Small intestine (tissue), 7 donors: ENCODE data around the gene CCDC137. TPM values are rescaled to one million over a fixed set of nuclear protein-coding genes. Genes with fewer than 3 reads are reported as not detected.

Experiments
- DNase-seq, 2 donors: peaks; one replicate each; pipeline versions ENCODE4 v3.0.0 to v3.0.0-alpha.2; 2013
- FAIRE-seq: peaks from 2 replicates; lab custom pipeline; 2012; peaks lifted over from hg19 to GRCh38; lab: Jason Lieb, UNC
- H3K27ac ChIP-seq, 3 donors: one replicate each; pipeline ENCODE4 v1.5.1; 2013; ENCODE audit warnings: low read length in 2 of 3, mild to moderate bottlenecking in 2 of 3, control low read depth in 1 of 3, inconsistent platforms in 1 of 3, low read depth in 1 of 3, moderate library complexity in 1 of 3
- H3K27me3 ChIP-seq, 3 donors: one replicate each; pipeline ENCODE4 v1.6.1; 2013; ENCODE audit warnings: low read length in 3 of 3, inconsistent platforms in 1 of 3; ENCODE audit not compliant: control insufficient read depth in 3 of 3, insufficient read depth in 3 of 3
- H3K36me3 ChIP-seq, 3 donors: one replicate each; pipeline ENCODE4 v1.6.1; 2013; ENCODE audit warnings: low read length in 3 of 3, inconsistent platforms in 1 of 3, low read depth in 1 of 3, mild to moderate bottlenecking in 1 of 3, moderate library complexity in 1 of 3; ENCODE audit not compliant: control insufficient read depth in 3 of 3, insufficient read depth in 2 of 3
- H3K4me1 ChIP-seq, 3 donors: one replicate each; pipeline ENCODE4 v1.6.1; 2013; ENCODE audit warnings: low read length in 2 of 3, inconsistent platforms in 1 of 3, low read depth in 1 of 3, mild to moderate bottlenecking in 1 of 3, moderate library complexity in 1 of 3; ENCODE audit not compliant: control insufficient read depth in 3 of 3, insufficient read depth in 2 of 3
- H3K4me3 ChIP-seq, 3 donors: one replicate each; pipeline ENCODE4 v1.5.1; 2013; ENCODE audit warnings: low read length in 3 of 3, control low read depth in 1 of 3, inconsistent platforms in 1 of 3, low read depth in 1 of 3, mild to moderate bottlenecking in 1 of 3, moderate library complexity in 1 of 3
- H3K9me3 ChIP-seq, 2 donors: one replicate each; pipeline ENCODE4 v1.6.1; 2013; ENCODE audit warnings: low read depth in 1 of 2, low read length in 1 of 2; ENCODE audit not compliant: control insufficient read depth in 2 of 2, insufficient read depth in 1 of 2
- WGBS, 3 donors: extraction: QIAGEN DNeasy Blood & Tissue Kit; methylation state at CpG; one replicate each; pipeline ENCODE4 v1.1.7; 2013; 5-methylcytosine and 5-hydroxymethylcytosine counted together
- polyA plus RNA-seq, 4 donors: library from polyadenylated mRNA; stranded (reverse) in 3 of 4; unstranded in 1 of 4; fragments of 200-250 nt in 3 of 4; fragments of 120-200 nt in 1 of 4; gene quantifications; one replicate each; pipeline versions ENCODE4 v1.2.1 to v1.2.3, GENCODE V29; 2013
- donor health status: healthy with polysubstance abuse.
- donor health status: control.
- donor health status: control.
- donor health status: Bipolar disorder and iron deficiency.
- donor health status: healthy.

Gene CCDC137
- polyA plus RNA-seq, 4 donors, result 18.1 to 89.2 (median 21.7) TPM

GRCh38 chr17:81710514-81711308 is 44.2 kb downstream of the CCDC137 start:
- peak overlapping the region; percentile 77 to 85 (median 84) for H3K27ac ChIP-seq
- peak; percentile 46 to 55 for DNase-seq
- 4 to 16% (median 8%) methylated on average over 29 of the region's 29 CpGs for WGBS, 3 donors
- peaks cover 6 to 54% (median 12%) of the 10 kb centered on the region in 3 donors for H3K36me3 ChIP-seq
- peaks cover 0 to 2% (median 0%) of the 10 kb centered on the region in 3 donors for H3K27me3 ChIP-seq
- peak overlapping the region; percentile 18 to 46 (median 26) for H3K4me3 ChIP-seq
- H3K9me3 ChIP-seq, result no peaks in the 10 kb centered on the region
- H3K4me1 ChIP-seq, result peaks cover 4 to 30% (median 5%) of the 10 kb centered on the region in 3 donors
- FAIRE-seq, result no peak

DNA sequence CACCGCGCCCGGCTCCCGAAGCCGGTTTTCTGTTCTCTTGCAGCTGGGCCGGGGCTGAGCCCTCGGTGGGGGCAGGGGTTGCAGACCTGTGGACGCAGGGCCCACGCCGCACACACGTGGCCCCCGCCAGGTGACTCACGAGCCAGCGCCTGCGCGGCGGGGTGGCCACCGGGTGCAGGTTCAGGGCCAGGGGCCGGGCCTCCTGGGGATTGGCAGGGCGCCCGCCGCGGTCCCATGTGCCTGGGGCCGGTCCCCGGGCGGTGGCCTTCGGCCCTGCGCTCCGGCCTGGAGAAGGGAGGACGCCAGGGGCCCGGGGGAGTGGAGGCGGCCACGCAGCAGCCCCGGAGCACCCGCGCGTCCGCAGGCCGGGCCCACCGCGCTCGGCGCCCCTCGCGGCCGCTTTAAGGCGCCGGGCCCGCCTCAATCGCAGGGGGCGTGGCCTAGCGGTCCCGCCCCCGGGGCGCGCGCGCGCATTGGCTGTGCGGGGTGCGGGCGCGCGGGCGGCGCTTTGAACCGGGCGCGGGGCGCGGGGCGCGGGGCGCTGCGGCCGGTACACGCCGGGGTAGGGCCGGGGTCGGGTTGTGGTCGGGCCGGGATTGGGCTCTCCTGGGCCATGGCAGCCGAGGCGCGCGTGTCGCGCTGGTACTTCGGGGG is 45.4 kb downstream of the CCDC137 start, which contains the start of gene SLC25A10:
SLC25A10 (plus strand) TSS at position 471 of the 654 bp plus-strand sequence; CDS start at position 614, 143 bp downstream.
- WGBS, 3 donors, result 0 to 1% (median 1%) methylated on average over 23 to 89 of the region's 89 CpGs
- H3K4me1 ChIP-seq, result peaks cover 4 to 30% (median 5%) of the 10 kb centered on the region in 3 donors
- H3K9me3 ChIP-seq, result no peaks in the 10 kb centered on the region
- H3K27ac ChIP-seq, result peak within 1 kb of the TSS; percentile 77 to 86 (median 84)
- peaks cover 0 to 2% (median 0%) of the 10 kb centered on the region in 3 donors for H3K27me3 ChIP-seq
- peak; percentile 93 to 95 for DNase-seq
- peak within 1 kb of the TSS; percentile 70 to 90 (median 74) for H3K4me3 ChIP-seq
- FAIRE-seq, result no peak
- peaks cover 3 to 54% (median 5%) of the 10 kb centered on the region in 3 donors for H3K36me3 ChIP-seq

- DNase-seq (peak in 1 of 2 donors; percentile 55), FAIRE-seq (no peak)
- peak overlapping the region; percentile 70 to 90 (median 74) for H3K4me3 ChIP-seq
- peaks cover 4 to 30% (median 5%) of the 10 kb centered on the region in 3 donors for H3K4me1 ChIP-seq
- WGBS, 3 donors, result 0 to 2% (median 1%) methylated on average over 28 to 41 of the region's 41 CpGs
- H3K27ac ChIP-seq, result peak overlapping the region; percentile 49 to 86 (median 68)
- peaks cover 0 to 2% (median 0%) of the 10 kb centered on the region in 3 donors for H3K27me3 ChIP-seq
- H3K9me3 ChIP-seq, result no peaks in the 10 kb centered on the region
- H3K36me3 ChIP-seq, result peaks cover 0 to 54% (median 0%) of the 10 kb centered on the region in 3 donors
These were observed 46.0 kb downstream of the CCDC137 start for GRCh38 chr17:81712468-81713003.

DNA sequence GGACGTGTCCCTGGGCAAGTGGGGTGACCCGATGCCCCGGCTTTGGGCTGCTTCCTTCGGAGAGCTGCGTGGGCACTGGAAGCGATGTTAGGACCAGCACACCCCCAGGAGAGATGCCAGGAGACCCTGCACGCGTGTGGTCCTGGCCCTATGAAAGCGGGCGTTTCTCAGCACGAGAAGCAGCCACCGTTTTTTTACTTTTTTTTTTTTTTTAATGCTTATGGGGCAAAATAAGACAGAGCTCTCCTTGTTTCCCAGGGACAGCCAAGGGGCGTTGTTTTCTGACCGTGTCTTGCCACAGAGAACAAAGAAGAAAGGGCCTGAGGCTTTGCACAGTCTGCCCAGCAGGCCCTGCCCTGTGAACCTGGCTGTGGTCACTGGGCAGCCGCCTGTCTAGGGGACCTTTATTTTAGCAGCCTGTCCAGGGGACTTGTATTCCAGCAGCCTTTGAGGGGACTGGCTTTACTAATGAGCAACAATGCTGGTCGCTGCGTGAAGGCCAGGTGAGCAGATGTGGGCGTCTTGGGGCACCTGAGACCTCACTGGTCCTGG is 46.5 kb downstream of the CCDC137 start:
- peak overlapping the region; percentile 70 to 90 (median 74) for H3K4me3 ChIP-seq
- peaks cover 0 to 2% (median 0%) of the 10 kb centered on the region in 3 donors for H3K27me3 ChIP-seq
- H3K4me1 ChIP-seq, result peaks cover 4 to 30% (median 5%) of the 10 kb centered on the region in 3 donors
- peak overlapping the region; percentile 49 to 86 (median 68) for H3K27ac ChIP-seq
- H3K9me3 ChIP-seq, result no peaks in the 10 kb centered on the region
- peak in 1 of 2 donors; percentile 52 for DNase-seq
- peaks cover 0 to 54% (median 0%) of the 10 kb centered on the region in 3 donors for H3K36me3 ChIP-seq
- FAIRE-seq, result no peak
- WGBS, 3 donors, result 8 to 35% (median 20%) methylated on average over 15 to 18 of the region's 18 CpGs

- DNase-seq, result peak; percentile 64 to 80
- 29 to 62% (median 51%) methylated on average over 34 to 36 of the region's 36 CpGs for WGBS, 3 donors
- H3K27ac ChIP-seq, result peak overlapping the region; percentile 49 to 86 (median 68)
- peaks cover 4 to 30% (median 5%) of the 10 kb centered on the region in 3 donors for H3K4me1 ChIP-seq
- peaks cover 0 to 2% (median 0%) of the 10 kb centered on the region in 3 donors for H3K27me3 ChIP-seq
- peaks cover 0 to 52% (median 0%) of the 10 kb centered on the region in 3 donors for H3K36me3 ChIP-seq
- H3K9me3 ChIP-seq, result no peaks in the 10 kb centered on the region
- H3K4me3 ChIP-seq, result peak overlapping the region in 2 of 3 donors; percentile 74 to 90
- no peak for FAIRE-seq
These were observed 47.2 kb downstream of the CCDC137 start for GRCh38 chr17:81713556-81714411.

- DNase-seq (no peak), FAIRE-seq (no peak)
- Histone ChIP-seq H3K36me3 (peaks cover 0 to 52% (median 0%) of the 10 kb centered on the region in 3 donors), H3K27me3 (peaks cover 0 to 2% (median 0%) of the 10 kb centered on the region in 3 donors), H3K9me3 (no peaks in the 10 kb centered on the region), H3K4me3 (peak overlapping the region in 1 of 3 donors; percentile 74), H3K27ac (peak overlapping the region in 1 of 3 donors; percentile 49), H3K4me1 (peaks cover 4 to 30% (median 5%) of the 10 kb centered on the region in 3 donors)
- WGBS, 3 donors, result 89 to 94% (median 94%) methylated on average over 37 to 39 of the region's 39 CpGs
These were observed 48.0 kb downstream of the CCDC137 start for GRCh38 chr17:81714412-81715106.
